Ishikawa (cell line): ENCODE results near the gene FUBP1.

Experiments
- CEBPB ChIP-seq: IDR thresholded peaks from 2 replicates; pipeline ENCODE4 v1.6.1; 2012
- CREB1 ChIP-seq: IDR thresholded peaks from 2 replicates; pipeline ENCODE4 v1.6.1; 2012; ENCODE audit warnings: low read depth
- EGR1 ChIP-seq: IDR thresholded peaks from 2 replicates; pipeline ENCODE4 v1.6.1; 2012
- EP300 ChIP-seq: IDR thresholded peaks from 2 replicates; pipeline ENCODE4 v1.6.1; 2012; ENCODE audit warnings: borderline replicate concordance
- FOXM1 ChIP-seq: IDR thresholded peaks from 2 replicates; pipeline ENCODE4 v1.6.1; 2012; ENCODE audit warnings: low read depth, borderline replicate concordance
- NFIC ChIP-seq: IDR thresholded peaks from 2 replicates; pipeline ENCODE4 v1.6.1; 2012
- RAD21 ChIP-seq: IDR thresholded peaks from 2 replicates; pipeline ENCODE4 v1.6.1; 2012; ENCODE audit warnings: low read depth
- TAF1 ChIP-seq: IDR thresholded peaks from 2 replicates; pipeline ENCODE4 v1.6.1; 2012; ENCODE audit warnings: low read depth, mild to moderate bottlenecking
- TCF12 ChIP-seq: IDR thresholded peaks from 2 replicates; pipeline ENCODE4 v1.6.1; 2012; ENCODE audit warnings: low read depth
- TEAD4 ChIP-seq: IDR thresholded peaks from 2 replicates; pipeline ENCODE4 v1.6.1; 2012
- YY1 ChIP-seq: IDR thresholded peaks from 2 replicates; pipeline ENCODE4 v1.6.1; 2012; ENCODE audit warnings: low read depth
- ZBTB7A ChIP-seq: IDR thresholded peaks from 2 replicates; pipeline ENCODE4 v1.6.1; 2012; ENCODE audit warnings: low read depth
- TF ChIP-seq, protein P1 (sequence below): IDR thresholded peaks from 2 replicates; pipeline ENCODE4 v1.6.1; 2012; ENCODE audit warnings: low read depth, mild to moderate bottlenecking
- TF ChIP-seq, protein P2 (sequence below): IDR thresholded peaks from 2 replicates; pipeline ENCODE4 v1.6.1; 2012
- TF ChIP-seq, protein P3 (sequence below): IDR thresholded peaks from 2 replicates; pipeline ENCODE4 v1.6.1; 2012

Gene FUBP1

DNA sequence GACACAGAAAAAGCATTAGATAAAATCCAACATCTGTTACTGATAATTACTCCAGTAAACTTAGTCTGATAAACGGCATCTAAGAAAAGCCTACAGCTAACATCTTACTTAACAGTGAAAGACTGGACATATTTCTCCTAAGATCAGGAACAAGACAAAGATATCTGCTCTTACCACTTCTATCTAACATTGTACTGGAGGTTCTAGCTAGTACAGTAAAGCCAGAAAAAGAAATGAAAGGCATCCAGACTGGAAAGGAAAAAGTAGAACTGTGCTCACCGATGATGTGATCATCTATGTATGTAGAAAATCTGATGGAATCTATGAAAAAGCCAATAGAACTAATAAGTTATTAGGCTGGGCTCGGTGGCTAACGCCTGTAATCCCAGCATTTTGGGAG is 68.8 kb downstream of the FUBP1 start:
- TF ChIP-seq FOXM1 (no peak), CREB1 (no peak), TAF1 (no peak), TCF12 (no peak)

DNA sequence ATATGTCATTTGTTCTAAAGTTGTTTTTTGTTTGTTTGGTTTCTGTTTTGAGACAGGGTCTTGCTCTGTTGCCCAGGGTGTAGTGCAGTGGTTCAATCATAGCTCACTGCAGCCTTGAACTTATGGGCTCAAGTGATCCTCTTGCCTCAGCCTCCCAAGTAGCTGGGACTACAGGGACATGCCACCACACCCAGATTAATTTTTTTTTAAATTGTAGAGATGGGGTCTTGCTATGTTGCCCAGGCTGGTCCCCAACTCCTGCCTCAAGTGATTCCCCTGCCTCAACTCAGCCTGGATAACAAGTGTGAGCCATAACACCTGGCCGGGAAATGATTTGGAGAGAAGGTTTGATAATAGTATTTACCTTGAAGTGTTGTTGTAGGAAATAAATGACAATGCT is 72.2 kb downstream of the FUBP1 start:
- no peak for TF ChIP-seq ZBTB7A
- no peak for TF ChIP-seq YY1
- TF ChIP-seq, protein P1, sequence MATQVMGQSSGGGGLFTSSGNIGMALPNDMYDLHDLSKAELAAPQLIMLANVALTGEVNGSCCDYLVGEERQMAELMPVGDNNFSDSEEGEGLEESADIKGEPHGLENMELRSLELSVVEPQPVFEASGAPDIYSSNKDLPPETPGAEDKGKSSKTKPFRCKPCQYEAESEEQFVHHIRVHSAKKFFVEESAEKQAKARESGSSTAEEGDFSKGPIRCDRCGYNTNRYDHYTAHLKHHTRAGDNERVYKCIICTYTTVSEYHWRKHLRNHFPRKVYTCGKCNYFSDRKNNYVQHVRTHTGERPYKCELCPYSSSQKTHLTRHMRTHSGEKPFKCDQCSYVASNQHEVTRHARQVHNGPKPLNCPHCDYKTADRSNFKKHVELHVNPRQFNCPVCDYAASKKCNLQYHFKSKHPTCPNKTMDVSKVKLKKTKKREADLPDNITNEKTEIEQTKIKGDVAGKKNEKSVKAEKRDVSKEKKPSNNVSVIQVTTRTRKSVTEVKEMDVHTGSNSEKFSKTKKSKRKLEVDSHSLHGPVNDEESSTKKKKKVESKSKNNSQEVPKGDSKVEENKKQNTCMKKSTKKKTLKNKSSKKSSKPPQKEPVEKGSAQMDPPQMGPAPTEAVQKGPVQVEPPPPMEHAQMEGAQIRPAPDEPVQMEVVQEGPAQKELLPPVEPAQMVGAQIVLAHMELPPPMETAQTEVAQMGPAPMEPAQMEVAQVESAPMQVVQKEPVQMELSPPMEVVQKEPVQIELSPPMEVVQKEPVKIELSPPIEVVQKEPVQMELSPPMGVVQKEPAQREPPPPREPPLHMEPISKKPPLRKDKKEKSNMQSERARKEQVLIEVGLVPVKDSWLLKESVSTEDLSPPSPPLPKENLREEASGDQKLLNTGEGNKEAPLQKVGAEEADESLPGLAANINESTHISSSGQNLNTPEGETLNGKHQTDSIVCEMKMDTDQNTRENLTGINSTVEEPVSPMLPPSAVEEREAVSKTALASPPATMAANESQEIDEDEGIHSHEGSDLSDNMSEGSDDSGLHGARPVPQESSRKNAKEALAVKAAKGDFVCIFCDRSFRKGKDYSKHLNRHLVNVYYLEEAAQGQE: no peak
- no peak for TF ChIP-seq EP300
- TF ChIP-seq CREB1: no peak
- TF ChIP-seq TEAD4: no peak
- no peak for TF ChIP-seq TCF12
- no peak for TF ChIP-seq FOXM1
- TF ChIP-seq, protein P2, sequence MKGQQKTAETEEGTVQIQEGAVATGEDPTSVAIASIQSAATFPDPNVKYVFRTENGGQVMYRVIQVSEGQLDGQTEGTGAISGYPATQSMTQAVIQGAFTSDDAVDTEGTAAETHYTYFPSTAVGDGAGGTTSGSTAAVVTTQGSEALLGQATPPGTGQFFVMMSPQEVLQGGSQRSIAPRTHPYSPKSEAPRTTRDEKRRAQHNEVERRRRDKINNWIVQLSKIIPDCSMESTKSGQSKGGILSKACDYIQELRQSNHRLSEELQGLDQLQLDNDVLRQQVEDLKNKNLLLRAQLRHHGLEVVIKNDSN: no peak
- TF ChIP-seq TAF1: no peak
- no peak for TF ChIP-seq RAD21
- TF ChIP-seq, protein P3, sequence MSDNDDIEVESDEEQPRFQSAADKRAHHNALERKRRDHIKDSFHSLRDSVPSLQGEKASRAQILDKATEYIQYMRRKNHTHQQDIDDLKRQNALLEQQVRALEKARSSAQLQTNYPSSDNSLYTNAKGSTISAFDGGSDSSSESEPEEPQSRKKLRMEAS: no peak

DNA sequence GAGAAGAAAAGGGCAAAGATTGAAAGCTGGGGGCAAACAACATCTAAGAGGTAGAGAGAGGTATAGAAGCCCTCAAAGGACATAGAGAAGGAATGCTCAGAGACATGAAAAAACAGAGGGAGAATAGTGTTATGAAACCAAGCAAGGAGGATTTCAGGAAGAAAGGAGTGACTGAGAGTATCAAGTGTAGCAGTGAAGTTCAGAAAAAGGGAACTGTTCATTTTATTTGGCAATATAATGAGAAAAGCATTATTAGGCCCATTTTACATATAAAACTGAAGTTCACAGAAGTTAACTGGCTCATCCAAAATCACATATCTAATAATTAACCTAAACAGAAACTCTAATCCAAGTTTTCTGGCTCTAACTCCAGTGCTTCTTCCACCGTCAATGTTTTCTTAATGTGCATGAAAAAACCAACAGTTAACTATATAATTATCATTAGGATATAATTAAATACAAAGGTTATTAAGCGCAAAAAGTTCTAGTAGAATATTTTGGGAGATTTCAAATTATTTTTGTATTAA is 72.8 kb downstream of the FUBP1 start:
- TF ChIP-seq TAF1 (no peak), RAD21 (no peak), EGR1 (no peak), FOXM1 (no peak), YY1 (no peak), EP300 (no peak), CREB1 (no peak), ZBTB7A (no peak), CEBPB (no peak), NFIC (no peak), TCF12 (no peak), TEAD4 (no peak)
- TF ChIP-seq, protein P2: no peak
- TF ChIP-seq, protein P1: no peak
- TF ChIP-seq, protein P3: no peak

DNA sequence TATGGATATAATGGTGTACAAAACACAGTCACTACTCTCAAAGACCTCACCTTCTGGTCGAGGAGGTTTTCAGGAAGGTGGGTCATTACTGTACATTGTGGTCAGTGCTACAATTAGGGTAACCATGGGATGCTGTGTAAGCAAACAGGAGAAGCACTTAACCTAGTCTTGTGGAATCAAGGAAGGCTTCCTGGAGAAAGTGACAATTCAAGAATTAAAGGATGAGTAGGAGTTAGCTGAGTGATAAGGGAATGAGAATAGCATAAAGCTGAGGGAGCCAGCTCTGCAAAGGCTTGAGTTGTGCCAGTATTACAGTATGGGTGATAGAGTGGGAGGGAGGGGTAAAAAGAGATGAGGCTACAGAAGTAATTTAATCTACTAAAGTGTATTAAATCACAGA is 73.3 kb downstream of the FUBP1 start:
- no peak for TF ChIP-seq FOXM1
- no peak for TF ChIP-seq CEBPB
- TF ChIP-seq TEAD4: no peak

DNA sequence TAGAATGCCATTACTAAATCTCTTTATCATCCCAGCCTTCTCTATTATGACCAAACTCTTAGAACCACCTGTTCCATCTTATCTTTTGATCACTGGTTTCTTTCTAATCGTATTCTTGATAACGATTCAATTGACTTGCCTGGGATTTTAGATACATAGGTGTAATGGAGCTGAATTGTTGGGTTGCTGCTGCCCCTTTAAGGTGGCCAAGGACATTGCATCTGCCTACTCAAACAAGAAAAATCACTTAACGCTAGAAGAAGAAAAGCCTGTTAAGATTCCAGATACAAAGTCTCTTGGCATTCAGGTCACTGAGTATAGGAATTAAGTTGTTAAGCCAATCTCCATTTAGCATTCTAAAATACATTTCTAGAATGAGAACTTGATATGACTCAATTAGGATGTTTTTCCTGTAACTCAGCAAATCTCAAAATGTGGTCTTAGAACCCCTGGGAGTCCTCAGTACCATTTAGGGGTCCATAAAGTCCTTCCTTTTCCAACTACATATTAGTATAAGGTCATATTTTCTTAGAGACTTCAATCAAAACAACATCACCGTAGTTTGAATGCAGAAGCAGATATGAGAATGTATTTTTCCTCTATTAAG is 78.1 kb downstream of the FUBP1 start:
- peak; percentile 87 for TF ChIP-seq RAD21
- TF ChIP-seq, protein P1: no peak
